GM10248 (cell line): ENCODE data around the gene SPATA25.

Experiments used
- CTCF ChIA-PET: fragments of 300-600 bp; sonication (Branson Sonifier 250); formaldehyde crosslinking; extraction: SDS; loops from one replicate; lab custom pipeline; 2021; ENCODE audit warnings: antibody characterized with exemption; lab: Yijun Ruan, JAX
- POLR2A ChIA-PET: fragments of 350-650 bp; sonication (Branson Sonifier 250); formaldehyde crosslinking; extraction: SDS; loops from one replicate; lab custom pipeline; 2020; ENCODE audit warnings: antibody characterized with exemption; lab: Yijun Ruan, JAX
- DNase-seq: peaks from one replicate; pipeline ENCODE4 v3.0.0; 2012; ENCODE audit errors: extremely low spot score
- CTCF ChIP-seq: IDR thresholded peaks from 2 replicates; pipeline ENCODE4 v1.5.1; 2012; ENCODE audit warnings: mild to moderate bottlenecking, low read depth; ENCODE audit errors: extremely low read depth, missing control alignments, control extremely low read depth

Gene SPATA25

GRCh38 chr20:45909336-45909808 lies 21.9 kb upstream of the SPATA25 start:
- no peak for DNase-seq
- no peak for TF ChIP-seq CTCF
- POLR2A ChIA-PET, result interaction anchor here (0.7 kb wide), 1 partner anchor 10 kb away, joined by 4 read pairs; no protein-coding TSS in a partner anchor
- CTCF ChIA-PET, result interaction anchor here (0.8 to 2.9 kb wide), 8 partner anchors 9 to 104 kb away, joined by 3 to 7 read pairs (median 4); partner anchors contain the start of genes CTSA, NEURL2 and ZSWIM1

- ChIA-PET CTCF (interaction anchor here (0.9 to 1.7 kb wide), 3 partner anchors 9 to 27 kb away, joined by 3 read pairs; partner anchors contain the start of gene ZSWIM1), POLR2A (no interaction called here)
- no peak for DNase-seq
- TF ChIP-seq CTCF, result no peak
These were observed 20.7 kb upstream of the SPATA25 start for GRCh38 chr20:45908084-45908483.

- CTCF ChIA-PET, result interaction anchor here (0.6 to 1.7 kb wide), 5 partner anchors 10 to 107 kb away, joined by 3 read pairs; partner anchors contain the start of gene ZSWIM1
- POLR2A ChIA-PET, result interaction anchor here (0.7 kb wide), 1 partner anchor 21 kb away, joined by 6 read pairs; no protein-coding TSS in a partner anchor
- DNase-seq, result no peak
These were observed 20.0 kb upstream of the SPATA25 start for GRCh38 chr20:45907219-45907948.

GRCh38 chr20:45905505-45906079 lies 18.2 kb upstream of the SPATA25 start:
- no peak for DNase-seq
- TF ChIP-seq CTCF, result no peak
- CTCF ChIA-PET, result interaction anchor here (0.8 to 2.0 kb wide), 6 partner anchors 9 to 106 kb away, joined by 3 to 9 read pairs (median 4); partner anchors contain the start of genes CTSA, NEURL2 and PCIF1
- POLR2A ChIA-PET, result interaction anchor here (0.9 to 2.0 kb wide), 2 partner anchors 12 to 66 kb away, joined by 3 to 6 read pairs; partner anchors contain the start of gene ZNF335

More at GRCh38 chr20:45907219-45907948, 20.0 kb upstream of the SPATA25 start:
- TF ChIP-seq CTCF, result no peak

GRCh38 chr20:45904583-45905504 lies 17.4 kb upstream of the SPATA25 start:
- ChIA-PET POLR2A (interaction anchor here (0.9 to 2.0 kb wide), 2 partner anchors 12 to 67 kb away, joined by 3 to 6 read pairs; partner anchors contain the start of gene ZNF335), CTCF (interaction anchor here (0.8 to 2.0 kb wide), 7 partner anchors 8 to 105 kb away, joined by 3 to 9 read pairs (median 3); partner anchors contain the start of genes CTSA, NEURL2 and PCIF1)
- TF ChIP-seq CTCF, result no peak
- no peak for DNase-seq
